Skeletal muscle satellite cell (primary cell): ENCODE measurements around the gene SH3YL1.

ENCODE experiments used
- H3K27me3 ChIP-seq: 2 replicates; pipeline ENCODE4 v1.7.0; 2013; ENCODE audit warnings: low read length; ENCODE audit not compliant: control insufficient read depth, insufficient read depth
- H3K36me3 ChIP-seq: 2 replicates; pipeline ENCODE4 v1.7.0; 2013; ENCODE audit warnings: mild to moderate bottlenecking, control low read depth, low read length; ENCODE audit not compliant: insufficient read depth
- H3K4me1 ChIP-seq: 2 replicates; pipeline ENCODE4 v1.7.0; 2013; ENCODE audit warnings: low read length; ENCODE audit not compliant: control insufficient read depth, insufficient read depth
- H3K4me2 ChIP-seq: 2 replicates; pipeline ENCODE4 v1.7.0; 2013; ENCODE audit warnings: mild to moderate bottlenecking, low read length
- H3K4me3 ChIP-seq: 2 replicates; pipeline ENCODE4 v1.7.0; 2013; ENCODE audit warnings: low read length
- H3K9ac ChIP-seq: 2 replicates; pipeline ENCODE4 v1.7.0; 2013; ENCODE audit warnings: mild to moderate bottlenecking, low read depth, low read length, moderate library complexity
- H3K9me3 ChIP-seq: replicated peaks from 2 replicates; pipeline ENCODE4 v1.7.0; 2013; ENCODE audit warnings: mild to moderate bottlenecking, control low read depth, low read length

The SH3YL1 gene

GRCh38 chr2:279956-280649 lies 16.3 kb upstream of the SH3YL1 start:
- H3K9ac ChIP-seq, result no peak overlapping the region
- no peaks in the 10 kb centered on the region for H3K27me3 ChIP-seq
- no peak overlapping the region for H3K4me2 ChIP-seq
- H3K36me3 ChIP-seq, result peaks cover 62% of the 10 kb centered on the region
- no peak overlapping the region for H3K4me3 ChIP-seq
- H3K9me3 ChIP-seq, result no peaks in the 10 kb centered on the region
- no peaks in the 10 kb centered on the region for H3K4me1 ChIP-seq

GRCh38 chr2:279366-279765 lies 15.5 kb upstream of the SH3YL1 start:
- H3K4me3 ChIP-seq, result no peak overlapping the region
- no peak overlapping the region for H3K9ac ChIP-seq
- H3K9me3 ChIP-seq, result no peaks in the 10 kb centered on the region

GRCh38 chr2:278927-279320 lies 15.1 kb upstream of the SH3YL1 start:
- no peaks in the 10 kb centered on the region for H3K4me1 ChIP-seq
- H3K27me3 ChIP-seq, result no peaks in the 10 kb centered on the region
- no peak overlapping the region for H3K4me2 ChIP-seq
- no peaks in the 10 kb centered on the region for H3K9me3 ChIP-seq
- H3K4me3 ChIP-seq, result no peak overlapping the region
- H3K36me3 ChIP-seq, result peaks cover 72% of the 10 kb centered on the region
- H3K9ac ChIP-seq, result no peak overlapping the region

More at GRCh38 chr2:279366-279765, 15.5 kb upstream of the SH3YL1 start:
- Histone ChIP-seq H3K36me3 (peaks cover 68% of the 10 kb centered on the region), H3K27me3 (no peaks in the 10 kb centered on the region), H3K4me2 (no peak overlapping the region), H3K4me1 (no peaks in the 10 kb centered on the region)

GRCh38 chr2:278312-278926 lies 14.6 kb upstream of the SH3YL1 start:
- no peak overlapping the region for H3K9ac ChIP-seq
- H3K27me3 ChIP-seq, result no peaks in the 10 kb centered on the region
- no peak overlapping the region for H3K4me3 ChIP-seq
- H3K4me1 ChIP-seq, result no peaks in the 10 kb centered on the region
- no peak overlapping the region for H3K4me2 ChIP-seq
- H3K9me3 ChIP-seq, result no peaks in the 10 kb centered on the region
- peaks cover 74% of the 10 kb centered on the region for H3K36me3 ChIP-seq

- H3K27me3 ChIP-seq, result no peaks in the 10 kb centered on the region
These were observed 11.6 kb upstream of the SH3YL1 start for GRCh38 chr2:275466-275865.

GRCh38 chr2:274503-274902 lies 10.7 kb upstream of the SH3YL1 start:
- H3K4me2 ChIP-seq, result no peak overlapping the region
- H3K27me3 ChIP-seq, result no peaks in the 10 kb centered on the region
- H3K36me3 ChIP-seq, result peaks cover 67% of the 10 kb centered on the region
- H3K9me3 ChIP-seq, result no peaks in the 10 kb centered on the region
- no peaks in the 10 kb centered on the region for H3K4me1 ChIP-seq
- no peak overlapping the region for H3K4me3 ChIP-seq
- H3K9ac ChIP-seq, result no peak overlapping the region

More at GRCh38 chr2:275466-275865, 11.6 kb upstream of the SH3YL1 start:
- Histone ChIP-seq H3K36me3 (peaks cover 74% of the 10 kb centered on the region), H3K9ac (no peak overlapping the region), H3K9me3 (no peaks in the 10 kb centered on the region), H3K4me1 (no peaks in the 10 kb centered on the region), H3K4me2 (no peak overlapping the region), H3K4me3 (no peak overlapping the region)

- Histone ChIP-seq H3K4me2 (no peak overlapping the region), H3K9ac (no peak overlapping the region), H3K4me1 (no peaks in the 10 kb centered on the region), H3K4me3 (no peak overlapping the region), H3K27me3 (no peaks in the 10 kb centered on the region), H3K36me3 (peaks cover 57% of the 10 kb centered on the region), H3K9me3 (no peaks in the 10 kb centered on the region)
These were observed 9.5 kb upstream of the SH3YL1 start for GRCh38 chr2:273333-273732.

GRCh38 chr2:271917-272316 lies 8.1 kb upstream of the SH3YL1 start:
- no peak overlapping the region for H3K4me3 ChIP-seq
- H3K4me2 ChIP-seq, result no peak overlapping the region
- no peaks in the 10 kb centered on the region for H3K27me3 ChIP-seq
- no peaks in the 10 kb centered on the region for H3K9me3 ChIP-seq
- H3K9ac ChIP-seq, result no peak overlapping the region
- H3K4me1 ChIP-seq, result no peaks in the 10 kb centered on the region
- peaks cover 47% of the 10 kb centered on the region for H3K36me3 ChIP-seq

- Histone ChIP-seq H3K4me2 (no peak overlapping the region), H3K36me3 (peaks cover 41% of the 10 kb centered on the region), H3K27me3 (no peaks in the 10 kb centered on the region), H3K9me3 (no peaks in the 10 kb centered on the region), H3K4me3 (no peak overlapping the region), H3K4me1 (peaks cover 8% of the 10 kb centered on the region), H3K9ac (no peak overlapping the region)
These were observed 7.0 kb upstream of the SH3YL1 start for GRCh38 chr2:270861-271260.

GRCh38 chr2:269356-270030 lies 5.7 kb upstream of the SH3YL1 start:
- H3K9ac ChIP-seq, result no peak overlapping the region

GRCh38 chr2:268323-268722 lies 4.5 kb upstream of the SH3YL1 start:
- H3K4me2 ChIP-seq, result no peak overlapping the region

More at GRCh38 chr2:269356-270030, 5.7 kb upstream of the SH3YL1 start:
- Histone ChIP-seq H3K36me3 (peaks cover 29% of the 10 kb centered on the region), H3K4me2 (no peak overlapping the region), H3K4me1 (peaks cover 12% of the 10 kb centered on the region), H3K9me3 (no peaks in the 10 kb centered on the region), H3K4me3 (no peak overlapping the region), H3K27me3 (no peaks in the 10 kb centered on the region)

More at GRCh38 chr2:268323-268722, 4.5 kb upstream of the SH3YL1 start:
- H3K9ac ChIP-seq, result no peak overlapping the region
- no peak overlapping the region for H3K4me3 ChIP-seq
- H3K27me3 ChIP-seq, result no peaks in the 10 kb centered on the region
- peaks cover 20% of the 10 kb centered on the region for H3K4me1 ChIP-seq
- peaks cover 20% of the 10 kb centered on the region for H3K36me3 ChIP-seq
- no peaks in the 10 kb centered on the region for H3K9me3 ChIP-seq
